ENCODE data around the gene TMEM200C. TPM values are rescaled to one million over a fixed set of nuclear protein-coding genes. Genes with fewer than 3 reads are reported as not detected.

Gene TMEM200C
- total and polyA plus RNA-seq, 2 donors, result 0.18 to 0.19 TPM

- DNase-seq (ENCODE audit: low read depth in 6 of 9, low spot score in 9 of 9), result no peak
- Histone ChIP-seq H3K4me1 (ENCODE audit: control insufficient read depth in 2 of 2, insufficient read depth in 2 of 2, low read length in 2 of 2) (no peaks in the 10 kb centered on the region), H3K9me3 (ENCODE audit: control insufficient read depth in 2 of 2, insufficient read depth in 1 of 2, low read length in 1 of 2) (no peaks in the 10 kb centered on the region), H3K27ac (ENCODE audit: low read depth in 1 of 2, low read length in 1 of 2) (no peak overlapping the region), H3K36me3 (ENCODE audit: control insufficient read depth in 2 of 2, insufficient read depth in 2 of 2, low read length in 1 of 2) (no peaks in the 10 kb centered on the region), H3K4me3 (ENCODE audit: low read length in 2 of 2) (no peak overlapping the region), H3K27me3 (ENCODE audit: control insufficient read depth in 2 of 2, insufficient read depth in 1 of 2, low read length in 1 of 2) (no peaks in the 10 kb centered on the region)
- 86% methylated on average over 3 of the region's 3 CpGs for WGBS
These were observed 23.0 kb upstream of the TMEM200C start for GRCh38 chr18:5918205-5918858.

DNA sequence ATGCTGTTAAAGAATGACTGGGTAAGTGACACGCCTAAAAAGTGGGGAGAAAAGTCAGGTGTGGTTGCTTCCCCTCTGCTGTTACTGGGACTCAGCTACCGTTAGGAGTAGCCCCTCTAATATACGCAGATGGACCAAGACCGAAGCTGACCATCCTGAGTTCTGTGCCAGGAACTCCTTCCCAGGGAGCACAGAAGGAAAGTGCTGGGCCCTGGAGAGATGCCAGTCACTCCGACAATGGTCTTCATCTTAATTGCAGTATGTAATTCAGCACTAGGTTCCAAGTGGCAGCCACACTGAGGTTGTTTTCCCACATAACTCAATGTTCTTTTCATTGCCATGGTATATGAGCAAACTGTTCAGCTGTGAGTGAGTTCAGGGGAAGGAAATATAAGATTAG is 19.6 kb upstream of the TMEM200C start:
- Histone ChIP-seq H3K4me3 (ENCODE audit: low read length in 2 of 2) (no peak overlapping the region), H3K36me3 (ENCODE audit: control insufficient read depth in 2 of 2, insufficient read depth in 2 of 2, low read length in 1 of 2) (no peaks in the 10 kb centered on the region), H3K9me3 (ENCODE audit: control insufficient read depth in 2 of 2, insufficient read depth in 1 of 2, low read length in 1 of 2) (no peaks in the 10 kb centered on the region), H3K4me1 (ENCODE audit: control insufficient read depth in 2 of 2, insufficient read depth in 2 of 2, low read length in 2 of 2) (no peaks in the 10 kb centered on the region), H3K27ac (ENCODE audit: low read depth in 1 of 2, low read length in 1 of 2) (no peak overlapping the region), H3K27me3 (ENCODE audit: control insufficient read depth in 2 of 2, insufficient read depth in 1 of 2, low read length in 1 of 2) (no peaks in the 10 kb centered on the region)
- WGBS, result 96% methylated on average over 5 of the region's 5 CpGs
- no peak for DNase-seq (ENCODE audit: low read depth in 6 of 9, low spot score in 9 of 9)

DNA sequence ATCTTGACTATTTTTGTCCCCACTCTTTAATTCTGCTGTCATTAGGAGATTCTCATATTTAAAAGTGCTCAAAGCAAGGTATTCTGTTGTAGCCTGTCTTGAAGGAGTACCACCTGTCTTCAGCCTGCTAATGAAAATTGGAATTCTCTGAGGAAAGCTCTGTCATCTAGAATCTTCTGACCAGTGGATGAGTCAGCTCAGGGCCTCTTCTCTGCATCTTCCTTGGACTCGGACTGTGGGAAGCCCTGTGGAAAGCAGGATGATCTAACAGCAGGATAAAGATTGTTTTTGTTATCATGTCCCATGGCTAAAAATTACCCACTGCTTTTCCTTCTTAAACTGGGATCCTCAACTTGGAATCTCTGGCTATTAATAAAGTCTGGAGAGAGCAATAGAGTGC is 18.7 kb upstream of the TMEM200C start:
- 83% methylated on average over 1 of the region's 1 CpG for WGBS
- DNase-seq (ENCODE audit: low read depth in 6 of 9, low spot score in 9 of 9), result no peak
- Histone ChIP-seq H3K27ac (ENCODE audit: low read depth in 1 of 2, low read length in 1 of 2) (no peak overlapping the region), H3K9me3 (ENCODE audit: control insufficient read depth in 2 of 2, insufficient read depth in 1 of 2, low read length in 1 of 2) (no peaks in the 10 kb centered on the region), H3K4me3 (ENCODE audit: low read length in 2 of 2) (no peak overlapping the region), H3K36me3 (ENCODE audit: control insufficient read depth in 2 of 2, insufficient read depth in 2 of 2, low read length in 1 of 2) (no peaks in the 10 kb centered on the region), H3K27me3 (ENCODE audit: control insufficient read depth in 2 of 2, insufficient read depth in 1 of 2, low read length in 1 of 2) (no peaks in the 10 kb centered on the region), H3K4me1 (ENCODE audit: control insufficient read depth in 2 of 2, insufficient read depth in 2 of 2, low read length in 2 of 2) (no peaks in the 10 kb centered on the region)

- DNase-seq (ENCODE audit: low read depth in 6 of 9, low spot score in 9 of 9), result no peak
- no peaks in the 10 kb centered on the region for H3K36me3 ChIP-seq (ENCODE audit: control insufficient read depth in 2 of 2, insufficient read depth in 2 of 2, low read length in 1 of 2)
- no peaks in the 10 kb centered on the region for H3K9me3 ChIP-seq (ENCODE audit: control insufficient read depth in 2 of 2, insufficient read depth in 1 of 2, low read length in 1 of 2)
- H3K4me1 ChIP-seq (ENCODE audit: control insufficient read depth in 2 of 2, insufficient read depth in 2 of 2, low read length in 2 of 2), result no peaks in the 10 kb centered on the region
- no peak overlapping the region for H3K4me3 ChIP-seq (ENCODE audit: low read length in 2 of 2)
- H3K27ac ChIP-seq (ENCODE audit: low read depth in 1 of 2, low read length in 1 of 2), result no peak overlapping the region
- no peaks in the 10 kb centered on the region for H3K27me3 ChIP-seq (ENCODE audit: control insufficient read depth in 2 of 2, insufficient read depth in 1 of 2, low read length in 1 of 2)
- WGBS, result 91% methylated on average over 7 of the region's 7 CpGs
These were observed 17.2 kb upstream of the TMEM200C start for GRCh38 chr18:5912566-5912965.

- WGBS, result 94% methylated on average over 2 of the region's 2 CpGs
- DNase-seq (ENCODE audit: low read depth in 6 of 9, low spot score in 9 of 9), result no peak
- Histone ChIP-seq H3K4me1 (ENCODE audit: control insufficient read depth in 2 of 2, insufficient read depth in 2 of 2, low read length in 2 of 2) (no peaks in the 10 kb centered on the region), H3K27me3 (ENCODE audit: control insufficient read depth in 2 of 2, insufficient read depth in 1 of 2, low read length in 1 of 2) (no peaks in the 10 kb centered on the region), H3K27ac (ENCODE audit: low read depth in 1 of 2, low read length in 1 of 2) (no peak overlapping the region), H3K9me3 (ENCODE audit: control insufficient read depth in 2 of 2, insufficient read depth in 1 of 2, low read length in 1 of 2) (no peaks in the 10 kb centered on the region), H3K36me3 (ENCODE audit: control insufficient read depth in 2 of 2, insufficient read depth in 2 of 2, low read length in 1 of 2) (no peaks in the 10 kb centered on the region), H3K4me3 (ENCODE audit: low read length in 2 of 2) (no peak overlapping the region)
These were observed 13.8 kb upstream of the TMEM200C start for GRCh38 chr18:5909125-5909524.

DNA sequence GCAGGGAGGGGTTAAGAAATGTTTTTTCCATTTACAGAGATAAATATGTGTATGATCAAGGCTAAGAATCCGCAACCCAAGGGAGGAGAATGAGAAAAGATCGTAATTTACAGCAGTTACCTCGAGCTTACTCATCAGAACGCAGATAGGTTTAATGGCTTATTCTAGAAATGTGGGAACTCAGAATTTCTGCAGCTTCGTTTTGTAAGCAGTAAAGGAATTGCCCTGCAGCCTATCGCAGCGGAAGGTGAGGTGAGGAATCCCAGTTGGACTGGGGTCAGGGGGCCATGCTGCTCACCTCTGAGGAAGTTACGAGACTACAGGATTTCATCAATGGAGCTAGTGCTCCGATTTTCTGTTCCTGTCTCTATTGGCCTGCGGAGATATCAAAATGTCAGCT is 8.1 kb upstream of the TMEM200C start:
- 80% methylated on average over 10 of the region's 10 CpGs for WGBS
- Histone ChIP-seq H3K27ac (ENCODE audit: low read depth in 1 of 2, low read length in 1 of 2) (no peak overlapping the region), H3K36me3 (ENCODE audit: control insufficient read depth in 2 of 2, insufficient read depth in 2 of 2, low read length in 1 of 2) (no peaks in the 10 kb centered on the region), H3K4me3 (ENCODE audit: low read length in 2 of 2) (no peak overlapping the region), H3K27me3 (ENCODE audit: control insufficient read depth in 2 of 2, insufficient read depth in 1 of 2, low read length in 1 of 2) (peaks cover 0 to 4% of the 10 kb centered on the region in 2 donors), H3K4me1 (ENCODE audit: control insufficient read depth in 2 of 2, insufficient read depth in 2 of 2, low read length in 2 of 2) (no peaks in the 10 kb centered on the region), H3K9me3 (ENCODE audit: control insufficient read depth in 2 of 2, insufficient read depth in 1 of 2, low read length in 1 of 2) (no peaks in the 10 kb centered on the region)
- DNase-seq (ENCODE audit: low read depth in 6 of 9, low spot score in 9 of 9), result no peak

DNA sequence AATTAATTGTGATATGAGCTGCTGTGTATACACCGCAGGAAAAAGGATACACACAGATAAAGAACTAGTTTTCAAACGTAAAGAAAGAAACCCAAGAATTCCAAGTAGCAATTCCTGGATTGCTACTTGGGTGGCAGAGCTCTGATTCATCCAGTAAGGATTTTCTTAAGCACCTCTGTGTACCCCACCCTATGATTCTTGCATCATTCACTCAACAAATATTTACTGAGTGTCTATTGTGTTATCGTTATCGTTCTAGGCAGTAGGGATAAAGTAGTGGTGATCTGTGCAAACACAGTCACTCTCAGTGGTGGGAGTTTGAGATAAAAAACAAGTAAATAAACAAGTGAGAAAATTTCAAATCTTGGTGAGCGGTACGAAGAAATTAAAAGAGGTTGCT is 4.9 kb upstream of the TMEM200C start:
- H3K36me3 ChIP-seq (ENCODE audit: control insufficient read depth in 2 of 2, insufficient read depth in 2 of 2, low read length in 1 of 2), result no peaks in the 10 kb centered on the region
- H3K9me3 ChIP-seq (ENCODE audit: control insufficient read depth in 2 of 2, insufficient read depth in 1 of 2, low read length in 1 of 2), result no peaks in the 10 kb centered on the region
- 84% methylated on average over 6 of the region's 6 CpGs for WGBS
- no peak overlapping the region for H3K4me3 ChIP-seq (ENCODE audit: low read length in 2 of 2)
- no peak for DNase-seq (ENCODE audit: low read depth in 6 of 9, low spot score in 9 of 9)
- no peak overlapping the region for H3K27ac ChIP-seq (ENCODE audit: low read depth in 1 of 2, low read length in 1 of 2)
- H3K4me1 ChIP-seq (ENCODE audit: control insufficient read depth in 2 of 2, insufficient read depth in 2 of 2, low read length in 2 of 2), result no peaks in the 10 kb centered on the region
- H3K27me3 ChIP-seq (ENCODE audit: control insufficient read depth in 2 of 2, insufficient read depth in 1 of 2, low read length in 1 of 2), result peaks cover 25 to 31% of the 10 kb centered on the region in 2 donors

GRCh38 chr18:5899835-5900234 is 4.5 kb upstream of the TMEM200C start:
- no peaks in the 10 kb centered on the region for H3K36me3 ChIP-seq (ENCODE audit: control insufficient read depth in 2 of 2, insufficient read depth in 2 of 2, low read length in 1 of 2)
- H3K9me3 ChIP-seq (ENCODE audit: control insufficient read depth in 2 of 2, insufficient read depth in 1 of 2, low read length in 1 of 2), result no peaks in the 10 kb centered on the region
- peaks cover 29 to 34% of the 10 kb centered on the region in 2 donors for H3K27me3 ChIP-seq (ENCODE audit: control insufficient read depth in 2 of 2, insufficient read depth in 1 of 2, low read length in 1 of 2)
- no peaks in the 10 kb centered on the region for H3K4me1 ChIP-seq (ENCODE audit: control insufficient read depth in 2 of 2, insufficient read depth in 2 of 2, low read length in 2 of 2)
- no peak overlapping the region for H3K27ac ChIP-seq (ENCODE audit: low read depth in 1 of 2, low read length in 1 of 2)
- DNase-seq (ENCODE audit: low read depth in 6 of 9, low spot score in 9 of 9), result no peak
- no peak overlapping the region for H3K4me3 ChIP-seq (ENCODE audit: low read length in 2 of 2)
- WGBS, result 95% methylated on average over 3 of the region's 3 CpGs

GRCh38 chr18:5895876-5896740 is 786 bp upstream of the TMEM200C start:
- H3K36me3 ChIP-seq (ENCODE audit: control insufficient read depth in 2 of 2, insufficient read depth in 2 of 2, low read length in 1 of 2), result no peaks in the 10 kb centered on the region
- H3K9me3 ChIP-seq (ENCODE audit: control insufficient read depth in 2 of 2, insufficient read depth in 1 of 2, low read length in 1 of 2), result no peaks in the 10 kb centered on the region
- no peaks in the 10 kb centered on the region for H3K4me1 ChIP-seq (ENCODE audit: control insufficient read depth in 2 of 2, insufficient read depth in 2 of 2, low read length in 2 of 2)
- H3K4me3 ChIP-seq (ENCODE audit: low read length in 2 of 2), result peak overlapping the region; percentile 20 to 31
- 4% methylated on average over 41 of the region's 41 CpGs for WGBS
- DNase-seq (ENCODE audit: low read depth in 6 of 9, low spot score in 9 of 9), result no peak
- peaks cover 56 to 69% of the 10 kb centered on the region in 2 donors for H3K27me3 ChIP-seq (ENCODE audit: control insufficient read depth in 2 of 2, insufficient read depth in 1 of 2, low read length in 1 of 2)
- no peak overlapping the region for H3K27ac ChIP-seq (ENCODE audit: low read depth in 1 of 2, low read length in 1 of 2)

Data from thymus (tissue), 11 donors.